Activated CD4-positive, alpha-beta T cell treated with anti-CD3 and anti-CD28 coated beads for 36 hours (primary cell): ENCODE measurements around the gene ZNF599. TPM values are rescaled to one million over a fixed set of nuclear protein-coding genes. Genes with fewer than 3 reads are reported as not detected.
"Not testable (repeated sequence)": the region's sequence is repeated elsewhere in the genome, so short reads cannot be mapped to it uniquely, and the experiment has no call there.

Experiments
- ATAC-seq: fragments of 200-7000 bp; cut with Tn5 transposase; one replicate; pipeline ENCODE4 v1.10.0; 2021; ENCODE audit warnings: mild to moderate bottlenecking, moderate library complexity
- CTCF ChIA-PET: fragments of 350-600 bp; sonication (Branson Sonifier 250); formaldehyde crosslinking; loops from one replicate; lab custom pipeline; 2021; ENCODE audit warnings: antibody characterized with exemption; lab: Charles Lee
- POLR2A ChIA-PET: fragments of 350-600 bp; sonication (Branson Sonifier 250); formaldehyde crosslinking; loops from one replicate; lab custom pipeline; 2021; ENCODE audit warnings: antibody characterized with exemption, inconsistent platforms; lab: Charles Lee
- DNase-seq: peaks from one replicate; pipeline ENCODE4 v3.0.0-alpha.2; 2020
- H3K27ac Mint-ChIP-seq: one replicate; pipeline ENCODE4 v1.8.0; 2021; ENCODE audit warnings: mixed read lengths
- H3K27me3 Mint-ChIP-seq: one replicate; pipeline ENCODE4 v1.8.0; 2021; ENCODE audit warnings: mixed read lengths
- H3K36me3 Mint-ChIP-seq: one replicate; pipeline ENCODE4 v1.8.0; 2021; ENCODE audit warnings: low read depth, mixed read lengths
- H3K4me1 Mint-ChIP-seq: one replicate; pipeline ENCODE4 v1.8.0; 2021; ENCODE audit warnings: mixed read lengths
- H3K4me3 Mint-ChIP-seq: one replicate; pipeline ENCODE4 v1.8.0; 2021; ENCODE audit warnings: mild to moderate bottlenecking, moderate library complexity, mixed read lengths
- H3K9me3 Mint-ChIP-seq: one replicate; pipeline ENCODE4 v1.8.0; 2021; ENCODE audit warnings: low read depth, mixed read lengths
- intact Hi-C, 2 experiments: fragments of 100-400 bp; cut with DNase I in 1 of 2; cut with micrococcal nuclease in 1 of 2; formaldehyde crosslinking; loops; one replicate each; pipeline versions ENCODE4 v1.14.2 to v1.15.1; 2022 to 2024; cut with DNase I, micrococcal nuclease
- total RNA-seq, 2 experiments: library from RNA; stranded (reverse); gene quantifications; one replicate each; pipeline ENCODE4 v1.2.3, GENCODE V29; 2021

The ZNF599 gene
- 1 to 10 TPM; 3.5 to 3.7 TPM for total RNA-seq

GRCh38 chr19:34772697-34773554 lies at the start of gene ZNF599:
Gene ZNF599, minus strand, starts transcription at chr19:34773215. Its CDS starts 374 bp downstream, at chr19:34772841.
- intact Hi-C loops: loop anchor here (1.0 kb wide), 5 partner anchors 39 to 345 kb away; partner anchors contain the start of genes SCGB2B2 (in 2 of the 2), ZNF302 (in 2 of the 2), UBA2 (in 1 of the 2) and ZNF181 (in 1 of the 2)
- H3K27ac Mint-ChIP-seq: peak within 1 kb of the TSS; percentile 86
- peak; percentile 97 for ATAC-seq
- DNase-seq: peak; percentile 94
- peaks cover 3% of the 10 kb centered on the region for H3K9me3 Mint-ChIP-seq
- H3K36me3 Mint-ChIP-seq: peaks cover 9% of the 10 kb centered on the region
- H3K27me3 Mint-ChIP-seq: peaks cover 9% of the 10 kb centered on the region
- POLR2A ChIA-PET: no interaction called here
- peak within 1 kb of the TSS; percentile 83 for H3K4me3 Mint-ChIP-seq
- CTCF ChIA-PET: interaction anchor here (0.6 kb wide), 1 partner anchor 14 kb away, joined by 3 read pairs; no protein-coding TSS in a partner anchor
- H3K4me1 Mint-ChIP-seq: peaks cover 11% of the 10 kb centered on the region

DNA sequence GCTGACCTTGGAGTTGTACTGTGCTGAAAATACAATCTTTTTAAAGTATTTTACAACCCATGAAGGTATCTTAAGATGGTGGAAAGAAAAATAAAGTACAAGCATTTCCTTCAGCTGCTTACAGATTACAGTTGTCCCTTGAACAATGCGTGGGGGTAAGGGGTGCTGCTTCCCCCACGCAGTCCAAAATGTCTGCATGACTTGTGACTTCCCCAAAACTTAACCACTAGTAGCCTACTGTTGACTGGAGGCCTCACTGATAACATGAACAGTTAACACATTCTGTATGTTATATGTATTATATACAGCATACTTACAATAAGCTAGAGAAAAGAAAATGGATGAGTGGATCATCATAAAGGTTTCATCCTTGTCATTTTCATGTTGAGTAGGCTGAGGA lies 45.3 kb upstream of the ZNF599 start:
- ATAC-seq (no peak), DNase-seq (no peak)
- no peak overlapping the region for H3K27ac Mint-ChIP-seq
- ChIA-PET POLR2A (no interaction called here), CTCF (no interaction called here)
- intact Hi-C loops: no loop called here
- no peaks in the 10 kb centered on the region for H3K4me1 Mint-ChIP-seq
- H3K4me3 Mint-ChIP-seq: no peak overlapping the region
- no peaks in the 10 kb centered on the region for H3K27me3 Mint-ChIP-seq
- H3K9me3 Mint-ChIP-seq: no peaks in the 10 kb centered on the region
- peaks cover 14% of the 10 kb centered on the region for H3K36me3 Mint-ChIP-seq

DNA sequence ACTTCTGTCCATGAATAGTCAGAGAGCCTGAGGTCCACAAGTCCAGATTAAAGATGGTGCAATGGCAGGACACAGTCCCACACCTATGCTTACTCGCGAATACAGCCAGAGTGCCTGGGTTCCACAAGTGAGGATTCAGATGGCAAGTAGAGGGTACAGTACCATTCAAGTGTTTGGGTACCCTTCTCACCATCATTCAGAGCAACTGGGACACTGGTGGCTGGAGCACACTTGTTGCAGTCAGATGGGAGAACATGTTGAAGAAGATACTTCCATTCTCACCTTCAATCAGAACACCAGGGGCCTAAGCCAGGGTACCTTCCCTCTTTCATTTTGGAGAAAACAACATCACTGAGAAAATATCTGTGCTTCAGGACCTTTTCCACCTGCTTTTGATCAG lies 43.7 kb upstream of the ZNF599 start:
- no peaks in the 10 kb centered on the region for H3K9me3 Mint-ChIP-seq
- H3K27me3 Mint-ChIP-seq: no peaks in the 10 kb centered on the region
- CTCF ChIA-PET: no interaction called here
- POLR2A ChIA-PET: no interaction called here
- no peak overlapping the region for H3K4me3 Mint-ChIP-seq
- intact Hi-C loops: no loop called here
- H3K36me3 Mint-ChIP-seq: peaks cover 14% of the 10 kb centered on the region
- ATAC-seq (no peak), DNase-seq (no peak)
- no peak overlapping the region for H3K27ac Mint-ChIP-seq
- no peaks in the 10 kb centered on the region for H3K4me1 Mint-ChIP-seq

- H3K27ac Mint-ChIP-seq: no peak overlapping the region
Observed at GRCh38 chr19:34808566-34808965, 35.6 kb upstream of the ZNF599 start.

DNA sequence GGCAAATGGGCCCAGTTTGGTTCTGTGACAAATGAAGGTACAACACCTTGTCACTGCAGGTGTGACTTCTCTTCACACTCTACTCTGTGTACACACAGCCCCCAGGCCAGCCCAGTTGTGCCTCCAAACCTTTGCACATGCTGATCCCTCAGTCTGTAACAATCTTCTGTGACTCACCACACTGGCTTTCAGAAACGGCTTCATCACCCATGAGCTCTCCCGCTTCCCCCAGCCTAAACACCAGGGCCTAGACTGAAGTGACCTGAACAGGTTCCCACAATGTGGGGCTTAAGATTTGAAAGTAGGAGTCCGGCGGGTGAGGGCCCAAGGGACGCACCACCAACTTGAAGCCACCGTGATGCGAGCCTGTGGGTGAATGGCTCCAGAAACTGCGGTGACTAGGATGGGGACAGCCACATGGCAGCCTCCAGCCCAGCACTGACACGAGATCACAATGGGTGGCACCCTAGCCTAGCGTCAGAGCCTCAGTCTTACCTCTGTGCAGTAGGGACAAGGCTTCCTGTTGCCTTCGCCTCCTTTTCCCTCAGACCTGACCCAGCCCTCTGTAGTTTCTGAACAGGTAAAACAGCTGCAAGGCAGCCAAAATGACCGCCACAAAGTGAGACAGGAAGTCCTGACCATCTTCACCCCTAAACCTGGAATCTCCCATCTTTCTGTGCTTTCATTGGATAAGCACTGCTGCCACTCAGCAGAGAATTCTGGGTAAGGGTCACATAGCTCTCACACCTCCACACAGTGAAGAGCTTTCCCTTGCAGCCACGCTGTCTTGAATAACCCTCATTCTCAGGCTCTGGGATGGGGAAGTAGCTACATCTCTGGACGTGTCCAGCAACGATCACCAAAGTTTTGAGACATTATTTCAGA lies 34.2 kb upstream of the ZNF599 start:
- POLR2A ChIA-PET: no interaction called here
- no peak overlapping the region for H3K4me3 Mint-ChIP-seq
- no peaks in the 10 kb centered on the region for H3K27me3 Mint-ChIP-seq
- H3K9me3 Mint-ChIP-seq: peaks cover 15% of the 10 kb centered on the region
- CTCF ChIA-PET: interaction anchor here (1.7 kb wide), 1 partner anchor 31 kb away, joined by 4 read pairs; no protein-coding TSS in a partner anchor
- no peak overlapping the region for H3K27ac Mint-ChIP-seq
- no peaks in the 10 kb centered on the region for H3K4me1 Mint-ChIP-seq
- H3K36me3 Mint-ChIP-seq: peaks cover 21% of the 10 kb centered on the region
- intact Hi-C loops: no loop called here
- ATAC-seq (no peak), DNase-seq (no peak)

More at GRCh38 chr19:34808566-34808965, 35.6 kb upstream of the ZNF599 start:
- Mint-ChIP-seq H3K27me3 (no peaks in the 10 kb centered on the region), H3K4me1 (no peaks in the 10 kb centered on the region), H3K36me3 (peaks cover 19% of the 10 kb centered on the region), H3K4me3 (no peak overlapping the region), H3K9me3 (peaks cover 15% of the 10 kb centered on the region)
- POLR2A ChIA-PET: no interaction called here
- CTCF ChIA-PET: interaction anchor here (1.5 to 1.7 kb wide), 2 partner anchors 14 to 29 kb away, joined by 4 read pairs; no protein-coding TSS in a partner anchor
- no peak for ATAC-seq
- intact Hi-C loops: no loop called here
- DNase-seq: no peak

DNA sequence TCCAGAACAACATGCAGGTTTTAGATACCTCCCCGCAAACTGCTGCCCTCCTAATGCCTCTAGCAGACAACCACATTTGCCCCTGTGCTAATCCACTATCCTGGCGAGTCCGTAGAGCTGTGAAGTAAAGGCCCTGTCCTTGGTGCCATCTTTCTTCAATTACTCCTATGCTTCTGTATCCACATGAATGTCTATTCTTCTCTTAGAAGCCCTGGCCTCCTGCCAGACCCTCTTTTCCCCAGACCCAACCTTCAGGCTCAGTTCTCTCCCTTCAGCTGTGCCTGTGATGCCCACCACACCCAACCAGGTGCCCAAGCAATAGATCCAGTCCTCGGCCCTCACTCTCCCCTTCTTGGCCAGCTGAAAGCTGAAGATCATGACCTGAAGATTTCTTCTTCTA lies 31.1 kb upstream of the ZNF599 start:
- Mint-ChIP-seq H3K4me1 (no peaks in the 10 kb centered on the region), H3K27me3 (no peaks in the 10 kb centered on the region), H3K36me3 (peaks cover 14% of the 10 kb centered on the region), H3K4me3 (no peak overlapping the region), H3K27ac (no peak overlapping the region), H3K9me3 (peaks cover 11% of the 10 kb centered on the region)
- no peak for DNase-seq
- intact Hi-C loops: no loop called here
- ChIA-PET CTCF (no interaction called here), POLR2A (no interaction called here)
- ATAC-seq: no peak

- H3K9me3 Mint-ChIP-seq: peaks cover 18% of the 10 kb centered on the region
- intact Hi-C loops, H3K27me3 Mint-ChIP-seq, POLR2A ChIA-PET, H3K27ac Mint-ChIP-seq, H3K4me1 Mint-ChIP-seq, ATAC-seq, DNase-seq, H3K4me3 Mint-ChIP-seq, H3K36me3 Mint-ChIP-seq: not testable (repeated sequence)
- CTCF ChIA-PET: interaction anchor here (0.7 kb wide), 2 partner anchors 8 to 993 kb away, joined by 3 read pairs; no protein-coding TSS in a partner anchor
Observed at GRCh38 chr19:34796953-34797352, 23.9 kb upstream of the ZNF599 start.

- DNase-seq (no peak), ATAC-seq (no peak)
- CTCF ChIA-PET: interaction anchor here (1.2 kb wide), 1 partner anchor 14 kb away, joined by 4 read pairs; no protein-coding TSS in a partner anchor
- peaks cover 14% of the 10 kb centered on the region for H3K9me3 Mint-ChIP-seq
- POLR2A ChIA-PET: no interaction called here
- H3K4me1 Mint-ChIP-seq: peaks cover 5% of the 10 kb centered on the region
- intact Hi-C loops: no loop called here
- no peak overlapping the region for H3K4me3 Mint-ChIP-seq
- no peaks in the 10 kb centered on the region for H3K27me3 Mint-ChIP-seq
- no peak overlapping the region for H3K27ac Mint-ChIP-seq
- H3K36me3 Mint-ChIP-seq: peaks cover 4% of the 10 kb centered on the region
Observed at GRCh38 chr19:34794066-34794960, 21.3 kb upstream of the ZNF599 start.

- CTCF ChIA-PET: interaction anchor here (0.6 kb wide), 1 partner anchor 756 kb away, joined by 5 read pairs; no protein-coding TSS in a partner anchor
- no peak overlapping the region for H3K4me3 Mint-ChIP-seq
- peaks cover 4% of the 10 kb centered on the region for H3K36me3 Mint-ChIP-seq
- peaks cover 5% of the 10 kb centered on the region for H3K4me1 Mint-ChIP-seq
- H3K27ac Mint-ChIP-seq: no peak overlapping the region
- no peaks in the 10 kb centered on the region for H3K27me3 Mint-ChIP-seq
- intact Hi-C loops: no loop called here
- DNase-seq: no peak
- no peak for ATAC-seq
- peaks cover 9% of the 10 kb centered on the region for H3K9me3 Mint-ChIP-seq
- POLR2A ChIA-PET: no interaction called here
Observed at GRCh38 chr19:34793565-34793964, 20.6 kb upstream of the ZNF599 start.

GRCh38 chr19:34788074-34788473 lies 15.1 kb upstream of the ZNF599 start:
- Mint-ChIP-seq H3K4me3 (no peak overlapping the region), H3K27ac (no peak overlapping the region), H3K9me3 (no peaks in the 10 kb centered on the region), H3K27me3 (no peaks in the 10 kb centered on the region), H3K4me1 (no peaks in the 10 kb centered on the region), H3K36me3 (peaks cover 2% of the 10 kb centered on the region)
- CTCF ChIA-PET: interaction anchor here (1.0 kb wide), 1 partner anchor 9 kb away, joined by 3 read pairs; no protein-coding TSS in a partner anchor
- DNase-seq (no peak), ATAC-seq (no peak)
- intact Hi-C loops: no loop called here
- POLR2A ChIA-PET: no interaction called here
